Ishikawa (cell line): ENCODE results near the gene HIPK1.

Experiments
- CEBPB ChIP-seq: IDR thresholded peaks from 2 replicates; pipeline ENCODE4 v1.6.1; 2012
- CREB1 ChIP-seq: IDR thresholded peaks from 2 replicates; pipeline ENCODE4 v1.6.1; 2012; ENCODE audit warnings: low read depth
- EGR1 ChIP-seq: IDR thresholded peaks from 2 replicates; pipeline ENCODE4 v1.6.1; 2012
- EP300 ChIP-seq: IDR thresholded peaks from 2 replicates; pipeline ENCODE4 v1.6.1; 2012; ENCODE audit warnings: borderline replicate concordance
- FOXM1 ChIP-seq: IDR thresholded peaks from 2 replicates; pipeline ENCODE4 v1.6.1; 2012; ENCODE audit warnings: low read depth, borderline replicate concordance
- MAX ChIP-seq: IDR thresholded peaks from 2 replicates; pipeline ENCODE4 v1.6.1; 2012
- NFIC ChIP-seq: IDR thresholded peaks from 2 replicates; pipeline ENCODE4 v1.6.1; 2012
- RAD21 ChIP-seq: IDR thresholded peaks from 2 replicates; pipeline ENCODE4 v1.6.1; 2012; ENCODE audit warnings: low read depth
- REST ChIP-seq: IDR thresholded peaks from 2 replicates; pipeline ENCODE4 v1.6.1; 2012; ENCODE audit warnings: low read depth, mild to moderate bottlenecking
- TAF1 ChIP-seq: IDR thresholded peaks from 2 replicates; pipeline ENCODE4 v1.6.1; 2012; ENCODE audit warnings: low read depth, mild to moderate bottlenecking
- TCF12 ChIP-seq: IDR thresholded peaks from 2 replicates; pipeline ENCODE4 v1.6.1; 2012; ENCODE audit warnings: low read depth
- TEAD4 ChIP-seq: IDR thresholded peaks from 2 replicates; pipeline ENCODE4 v1.6.1; 2012
- USF1 ChIP-seq: IDR thresholded peaks from 2 replicates; pipeline ENCODE4 v1.6.1; 2012
- YY1 ChIP-seq: IDR thresholded peaks from 2 replicates; pipeline ENCODE4 v1.6.1; 2012; ENCODE audit warnings: low read depth
- ZBTB7A ChIP-seq: IDR thresholded peaks from 2 replicates; pipeline ENCODE4 v1.6.1; 2012; ENCODE audit warnings: low read depth

The HIPK1 gene

GRCh38 chr1:113887402-113888175 is 41.5 kb upstream of the HIPK1 start, which contains the start of gene BCL2L15:
Gene BCL2L15 (minus strand): TSS chr1:113887581. CDS start chr1:113887375, 206 bp downstream.
- no peak for TF ChIP-seq CEBPB
- peak; percentile 34; the same call in 1 of the 2 replicates for TF ChIP-seq FOXM1
- TF ChIP-seq TEAD4, result peak; percentile 52; the same call in 1 of the 2 replicates
- no peak for TF ChIP-seq ZBTB7A
- TF ChIP-seq MAX, result peak; percentile 11; the same call in 1 of the 2 replicates
- no peak for TF ChIP-seq USF1
- TF ChIP-seq RAD21, result no peak
- TF ChIP-seq YY1, result no peak
- TF ChIP-seq CREB1, result no peak
- TF ChIP-seq TAF1, result no peak
- TF ChIP-seq TCF12, result no peak
- no peak for TF ChIP-seq REST
- TF ChIP-seq NFIC, result peak; percentile 44; the same call in 1 of the 2 replicates
- TF ChIP-seq EP300, result peak; percentile 67; the same call in 1 of the 2 replicates
- no peak for TF ChIP-seq EGR1

GRCh38 chr1:113890816-113891215 is 38.3 kb upstream of the HIPK1 start:
- TF ChIP-seq ZBTB7A (no peak), TCF12 (no peak), FOXM1 (no peak), REST (no peak), EP300 (no peak)

- TF ChIP-seq TAF1 (no peak), FOXM1 (no peak), CREB1 (no peak), RAD21 (no peak), REST (no peak), TCF12 (no peak), YY1 (no peak), NFIC (no peak), TEAD4 (no peak), EP300 (no peak)
These were observed 37.4 kb upstream of the HIPK1 start for GRCh38 chr1:113891631-113892220.

GRCh38 chr1:113893267-113893666 is 35.9 kb upstream of the HIPK1 start:
- TF ChIP-seq EP300, result no peak
- no peak for TF ChIP-seq USF1
- TF ChIP-seq EGR1, result no peak
- no peak for TF ChIP-seq FOXM1

- TF ChIP-seq EP300, result no peak
- no peak for TF ChIP-seq RAD21
- TF ChIP-seq REST, result no peak
- no peak for TF ChIP-seq CREB1
- no peak for TF ChIP-seq USF1
- no peak for TF ChIP-seq TEAD4
- TF ChIP-seq NFIC, result no peak
- no peak for TF ChIP-seq EGR1
- no peak for TF ChIP-seq MAX
- no peak for TF ChIP-seq CEBPB
- TF ChIP-seq YY1, result no peak
- no peak for TF ChIP-seq TAF1
- TF ChIP-seq TCF12, result no peak
- no peak for TF ChIP-seq ZBTB7A
- TF ChIP-seq FOXM1, result no peak
These were observed 34.0 kb upstream of the HIPK1 start for GRCh38 chr1:113895098-113895497.
